SU-DHL-6 (cell line): ENCODE data around the gene PLXND1.

Source experiments
- H2AFZ ChIP-seq: fragments of 200-600 bp; sonication (generic); 2 replicates; pipeline ENCODE4 v1.6.1; 2014; ENCODE audit warnings: low read depth, mild to moderate bottlenecking, moderate library complexity, mixed read lengths, antibody characterized with exemption, low read length; ENCODE audit not compliant: severe bottlenecking
- H3F3A ChIP-seq: fragments of 200-600 bp; shearing (Covaris generic); 2 replicates; pipeline ENCODE4 v1.6.0; 2016; ENCODE audit warnings: antibody characterized with exemption, mild to moderate bottlenecking; ENCODE audit not compliant: insufficient read depth
- H3K27ac ChIP-seq: fragments of 200-600 bp; sonication (generic); 2 replicates; pipeline ENCODE4 v1.5.1; 2016; ENCODE audit warnings: low read depth, mild to moderate bottlenecking, low read length, moderate library complexity, mixed read lengths
- H3K27me3 ChIP-seq: fragments of 200-600 bp; sonication (generic), shearing (Covaris generic); 2 replicates; pipeline ENCODE4 v1.6.0; 2014; ENCODE audit warnings: mild to moderate bottlenecking, low read length
- H3K36me3 ChIP-seq: fragments of 200-600 bp; sonication (generic); 2 replicates; pipeline ENCODE4 v1.6.1; 2014; ENCODE audit warnings: mild to moderate bottlenecking, low read length, mixed read lengths
- H3K4me2 ChIP-seq: fragments of 300-600, 200-600 bp; shearing (Covaris generic), sonication (generic); 2 replicates; pipeline ENCODE4 v1.6.0; 2014; ENCODE audit warnings: low read length, low read depth, mild to moderate bottlenecking; ENCODE audit not compliant: poor library complexity, severe bottlenecking
- H3K4me3 ChIP-seq: fragments of 200-600 bp; sonication (generic); 2 replicates; pipeline ENCODE4 v1.5.1; 2014; ENCODE audit warnings: antibody characterized with exemption, low read length, mild to moderate bottlenecking, mixed read lengths; ENCODE audit not compliant: insufficient read depth, poor library complexity, severe bottlenecking
- H3K79me2 ChIP-seq: fragments of 200-600 bp; sonication (generic); 2 replicates; pipeline ENCODE4 v1.6.1; 2014; ENCODE audit warnings: mild to moderate bottlenecking, low read length, moderate library complexity; ENCODE audit not compliant: insufficient read depth
- H3K9ac ChIP-seq: fragments of 200-600 bp; sonication (generic); 2 replicates; pipeline ENCODE4 v1.7.0; 2014; ENCODE audit warnings: mild to moderate bottlenecking, low read length
- H3K9me2 ChIP-seq: fragments of 200-600 bp; sonication (generic); replicated peaks from 2 replicates; pipeline ENCODE4 v1.6.1; 2014; ENCODE audit warnings: low read length; ENCODE audit not compliant: insufficient read depth
- H3K9me3 ChIP-seq: fragments of 200-600 bp; sonication (generic); 2 replicates; pipeline ENCODE4 v1.6.1; 2014; ENCODE audit warnings: low read length, mixed read lengths; ENCODE audit not compliant: insufficient read depth
- H4K20me1 ChIP-seq: fragments of 200-600 bp; sonication (generic); 2 replicates; pipeline ENCODE4 v1.6.1; 2014; ENCODE audit warnings: low read depth, mild to moderate bottlenecking, antibody characterized with exemption, low read length, moderate library complexity, mixed read lengths
- EZH2phosphoT487 ChIP-seq: fragments of 200-600 bp; sonication (generic), shearing (Covaris generic); conservative IDR thresholded peaks from 2 replicates; pipeline ENCODE4 v1.6.1; 2018; ENCODE audit warnings: mild to moderate bottlenecking, antibody characterized with exemption, low read length, moderate library complexity, mixed read lengths
- TF ChIP-seq, protein P1 (sequence below): fragments of 200-600 bp; sonication (generic); IDR thresholded peaks from one replicate; pipeline ENCODE4 v1.5.1; 2017; ENCODE audit warnings: antibody characterized with exemption, mild to moderate bottlenecking, low read length, moderate library complexity; ENCODE audit not compliant: insufficient read depth, poor library complexity, severe bottlenecking

The PLXND1 gene

DNA sequence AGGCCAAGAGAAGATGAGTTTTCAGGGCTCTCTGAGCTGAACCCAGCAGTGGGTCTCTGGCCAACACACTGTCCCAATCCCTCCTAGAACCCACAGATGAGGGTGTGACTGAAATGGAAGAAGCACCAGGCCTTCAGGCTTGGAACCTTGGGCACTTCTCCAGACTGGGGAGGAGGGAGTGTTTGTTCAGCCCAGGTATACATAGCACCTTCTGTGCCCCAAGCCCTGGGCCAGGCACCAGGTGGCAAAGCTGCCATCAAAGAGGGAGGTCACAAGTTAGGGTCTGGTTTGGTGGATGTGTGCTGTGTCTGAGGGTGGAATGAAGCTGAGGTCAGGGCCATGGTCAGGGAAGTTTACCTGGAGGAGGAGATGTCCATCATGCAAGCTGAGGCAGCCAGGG lies 93.9 kb downstream of the PLXND1 start:
- no peaks in the 10 kb centered on the region for H3K36me3 ChIP-seq

DNA sequence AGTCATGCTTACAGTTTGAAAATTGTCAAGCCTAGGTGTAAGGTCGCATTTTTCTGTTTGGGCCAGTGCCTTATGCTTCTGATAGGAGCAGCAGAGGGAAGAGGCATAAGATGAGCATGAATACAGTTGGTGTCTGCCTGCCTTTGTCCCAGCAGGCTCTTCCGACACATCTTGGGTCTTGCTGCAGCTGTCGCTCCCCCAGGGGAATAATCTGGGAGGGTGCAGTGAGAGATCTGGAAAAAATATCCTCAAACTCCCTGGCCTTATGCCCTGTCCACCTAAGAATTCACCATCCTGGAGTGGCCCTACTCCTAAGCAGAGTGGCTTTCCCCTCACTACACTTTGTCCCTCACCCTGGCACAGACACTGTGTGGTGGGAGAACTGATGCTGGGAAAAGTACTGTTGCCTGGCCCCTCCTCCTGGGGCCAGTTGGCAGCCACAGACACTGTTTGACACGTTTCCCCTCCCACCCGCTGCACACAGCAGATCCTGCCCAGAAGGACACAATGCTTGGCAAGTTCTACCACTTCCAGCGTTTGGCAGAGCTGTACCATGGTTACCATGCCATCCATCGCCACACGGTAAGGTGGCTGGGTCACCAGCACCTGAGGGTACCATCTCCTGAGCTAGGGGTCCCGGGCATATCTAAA lies 99.2 kb downstream of the PLXND1 start:
- Histone ChIP-seq H3K27ac (no peak overlapping the region), H3K9me2 (no peaks in the 10 kb centered on the region), H3K9ac (no peak overlapping the region), H4K20me1 (no peaks in the 10 kb centered on the region), H3K9me3 (no peaks in the 10 kb centered on the region), H3K79me2 (no peaks in the 10 kb centered on the region), H3K27me3 (no peaks in the 10 kb centered on the region), H2AFZ (no peak overlapping the region), H3K36me3 (no peaks in the 10 kb centered on the region), H3K4me3 (no peak overlapping the region), H3K4me2 (no peak overlapping the region), H3F3A (no peaks in the 10 kb centered on the region)
- no peak for TF ChIP-seq EZH2phosphoT487
- TF ChIP-seq, protein P1, sequence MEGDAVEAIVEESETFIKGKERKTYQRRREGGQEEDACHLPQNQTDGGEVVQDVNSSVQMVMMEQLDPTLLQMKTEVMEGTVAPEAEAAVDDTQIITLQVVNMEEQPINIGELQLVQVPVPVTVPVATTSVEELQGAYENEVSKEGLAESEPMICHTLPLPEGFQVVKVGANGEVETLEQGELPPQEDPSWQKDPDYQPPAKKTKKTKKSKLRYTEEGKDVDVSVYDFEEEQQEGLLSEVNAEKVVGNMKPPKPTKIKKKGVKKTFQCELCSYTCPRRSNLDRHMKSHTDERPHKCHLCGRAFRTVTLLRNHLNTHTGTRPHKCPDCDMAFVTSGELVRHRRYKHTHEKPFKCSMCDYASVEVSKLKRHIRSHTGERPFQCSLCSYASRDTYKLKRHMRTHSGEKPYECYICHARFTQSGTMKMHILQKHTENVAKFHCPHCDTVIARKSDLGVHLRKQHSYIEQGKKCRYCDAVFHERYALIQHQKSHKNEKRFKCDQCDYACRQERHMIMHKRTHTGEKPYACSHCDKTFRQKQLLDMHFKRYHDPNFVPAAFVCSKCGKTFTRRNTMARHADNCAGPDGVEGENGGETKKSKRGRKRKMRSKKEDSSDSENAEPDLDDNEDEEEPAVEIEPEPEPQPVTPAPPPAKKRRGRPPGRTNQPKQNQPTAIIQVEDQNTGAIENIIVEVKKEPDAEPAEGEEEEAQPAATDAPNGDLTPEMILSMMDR = no peak

More for the DNA sequence above, 93.9 kb downstream of the PLXND1 start:
- no peaks in the 10 kb centered on the region for H3K27me3 ChIP-seq
- TF ChIP-seq, protein P1 = no peak
- no peak for TF ChIP-seq EZH2phosphoT487
- no peaks in the 10 kb centered on the region for H3K79me2 ChIP-seq
- H3K27ac ChIP-seq = no peak overlapping the region
- no peak overlapping the region for H3K9ac ChIP-seq
- H4K20me1 ChIP-seq = no peaks in the 10 kb centered on the region
- no peaks in the 10 kb centered on the region for H3K9me3 ChIP-seq
- no peaks in the 10 kb centered on the region for H3F3A ChIP-seq
- no peaks in the 10 kb centered on the region for H3K9me2 ChIP-seq
- no peak overlapping the region for H2AFZ ChIP-seq
- H3K4me3 ChIP-seq = no peak overlapping the region
- no peak overlapping the region for H3K4me2 ChIP-seq

DNA sequence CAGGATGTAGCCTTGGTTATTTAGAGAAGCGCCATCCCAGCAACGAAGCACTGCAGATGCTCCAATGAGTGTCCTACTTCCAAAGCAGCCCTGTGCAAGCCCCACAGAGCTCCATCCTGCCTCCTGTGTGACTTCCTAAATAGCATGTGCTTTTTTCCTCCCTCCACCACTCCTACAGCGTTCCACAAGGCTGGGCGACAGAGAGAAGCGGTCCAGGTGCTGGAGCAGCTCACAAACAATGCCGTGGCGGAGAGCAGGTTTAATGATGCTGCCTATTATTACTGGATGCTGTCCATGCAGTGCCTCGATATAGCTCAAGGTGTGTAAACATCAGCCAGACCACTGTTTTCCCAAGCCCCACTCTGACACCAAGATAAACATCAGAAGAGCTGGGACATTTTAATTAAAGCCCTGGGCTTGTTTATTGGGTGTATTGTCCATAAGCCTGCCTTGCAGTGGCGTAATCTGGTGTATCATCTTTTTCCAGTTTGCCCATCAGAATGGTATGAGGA lies 100.2 kb downstream of the PLXND1 start:
- H3K27ac ChIP-seq = no peak overlapping the region
- no peak overlapping the region for H3K9ac ChIP-seq
- H3K4me3 ChIP-seq = no peak overlapping the region
- H4K20me1 ChIP-seq = no peaks in the 10 kb centered on the region
- H2AFZ ChIP-seq = no peak overlapping the region
- TF ChIP-seq, protein P1 = no peak
- no peak for TF ChIP-seq EZH2phosphoT487
- no peaks in the 10 kb centered on the region for H3K36me3 ChIP-seq
- no peaks in the 10 kb centered on the region for H3K27me3 ChIP-seq
- H3F3A ChIP-seq = no peaks in the 10 kb centered on the region
- no peaks in the 10 kb centered on the region for H3K9me3 ChIP-seq
- H3K9me2 ChIP-seq = no peaks in the 10 kb centered on the region
- H3K79me2 ChIP-seq = no peaks in the 10 kb centered on the region
- H3K4me2 ChIP-seq = no peak overlapping the region
